GM19324 (cell line): Measurements from ENCODE around the gene CHST8.

Experiments used
- ATAC-seq: cut with Tn5 transposase; IDR thresholded peaks from one replicate; pipeline ENCODE4 v1.9.1; 2021; ENCODE audit warnings: mild to moderate bottlenecking, moderate library complexity; ENCODE audit not compliant: unreplicated experiment, low FRiP score

The CHST8 gene

GRCh38 chr19:33727331-33727998 lies 105.7 kb downstream of the CHST8 start:
- no peak for ATAC-seq

GRCh38 chr19:33728141-33728540 lies 106.4 kb downstream of the CHST8 start:
- no peak for ATAC-seq

GRCh38 chr19:33730858-33731607 lies 109.3 kb downstream of the CHST8 start:
- no peak for ATAC-seq

GRCh38 chr19:33731881-33732280 lies 110.1 kb downstream of the CHST8 start:
- ATAC-seq: no peak

GRCh38 chr19:33734913-33735312 lies 113.2 kb downstream of the CHST8 start:
- no peak for ATAC-seq

- no peak for ATAC-seq
Observed at GRCh38 chr19:33736158-33736557, 114.4 kb downstream of the CHST8 start.

- ATAC-seq: no peak
Observed at GRCh38 chr19:33736787-33737186, 115.0 kb downstream of the CHST8 start.

- ATAC-seq: no peak
Observed at GRCh38 chr19:33737681-33738371, 116.1 kb downstream of the CHST8 start.

- no peak for ATAC-seq
Observed at GRCh38 chr19:33740811-33741396, 119.2 kb downstream of the CHST8 start.

- no peak for ATAC-seq
Observed at GRCh38 chr19:33745297-33745696, 123.5 kb downstream of the CHST8 start.

GRCh38 chr19:33746159-33746558 lies 124.4 kb downstream of the CHST8 start:
- ATAC-seq: no peak

GRCh38 chr19:33747273-33747672 lies 125.5 kb downstream of the CHST8 start:
- ATAC-seq: no peak

GRCh38 chr19:33748231-33748630 lies 126.5 kb downstream of the CHST8 start:
- ATAC-seq: no peak

GRCh38 chr19:33749016-33749415 lies 127.3 kb downstream of the CHST8 start:
- ATAC-seq: no peak

- no peak for ATAC-seq
Observed at GRCh38 chr19:33749619-33750175, 127.9 kb downstream of the CHST8 start.

GRCh38 chr19:33750587-33751435 lies 129.1 kb downstream of the CHST8 start:
- ATAC-seq: no peak

GRCh38 chr19:33751436-33751770 lies 129.7 kb downstream of the CHST8 start:
- ATAC-seq: no peak

GRCh38 chr19:33752018-33752800 lies 130.5 kb downstream of the CHST8 start:
- no peak for ATAC-seq

GRCh38 chr19:33752945-33753344 lies 131.2 kb downstream of the CHST8 start:
- no peak for ATAC-seq
